Muscle of arm (tissue), 12 donors: Measurements from ENCODE around the gene TNS3. TPM values are rescaled to one million over a fixed set of nuclear protein-coding genes. Genes with fewer than 3 reads are reported as not detected.
"Not testable (repeated sequence)": the region's sequence is repeated elsewhere in the genome, so short reads cannot be mapped to it uniquely, and the experiment has no call there.

ENCODE experiments used
- DNase-seq: peaks from one replicate; pipeline ENCODE4 v3.0.0-alpha.2; 2013
- polyA plus RNA-seq, 12 donors: library from polyadenylated mRNA; unstranded; fragments of 120-200 nt; gene quantifications; one replicate each; pipeline ENCODE4 v1.2.1, GENCODE V29; 2013; ENCODE audit not compliant: insufficient read length in 12 of 12

Gene TNS3
- polyA plus RNA-seq, 12 donors: 20.0 to 58.4 (median 27.5) TPM; not detected in 1

GRCh38 chr7:47264021-47264651 lies 317.8 kb downstream of the TNS3 start:
- DNase-seq: no peak

DNA sequence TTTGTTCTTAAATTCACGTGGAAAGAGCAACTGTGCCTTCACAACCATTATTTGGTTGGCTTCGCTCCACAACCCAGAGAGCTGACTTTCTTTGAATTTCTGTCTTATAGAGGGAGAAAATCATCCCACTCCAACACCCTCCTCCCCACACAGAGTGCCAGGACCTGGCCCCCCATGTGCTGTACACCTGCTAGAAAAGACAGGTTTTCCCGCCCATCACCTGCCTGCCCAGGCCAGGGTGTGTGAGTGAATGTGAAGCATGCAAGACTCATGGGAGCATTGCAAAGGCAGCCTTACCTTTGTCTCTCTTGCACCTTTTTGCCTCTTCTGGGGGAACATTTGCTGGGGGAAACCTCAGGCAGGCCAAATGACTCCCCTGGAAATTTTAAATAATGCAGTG lies 319.0 kb downstream of the TNS3 start:
- DNase-seq: no peak

GRCh38 chr7:47262160-47262559 lies 319.8 kb downstream of the TNS3 start:
- not testable (repeated sequence) for DNase-seq

DNA sequence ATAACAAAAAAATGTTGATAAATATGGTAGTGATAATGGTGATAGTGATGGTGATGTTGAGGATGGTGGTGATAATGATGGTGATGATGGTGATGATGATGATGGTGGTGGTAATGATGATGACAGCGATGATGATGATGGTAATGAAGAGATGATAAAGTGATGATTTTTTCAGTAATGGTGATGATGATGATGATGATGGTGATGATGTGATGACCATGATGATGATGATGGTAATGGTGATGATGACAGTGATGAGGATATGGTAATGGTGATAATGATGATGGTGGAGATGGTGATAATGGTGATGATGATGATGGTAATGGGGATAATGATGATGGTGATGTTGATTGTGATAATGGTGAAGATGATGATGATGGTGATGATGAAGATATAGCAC lies 321.6 kb downstream of the TNS3 start:
- DNase-seq: no peak

DNA sequence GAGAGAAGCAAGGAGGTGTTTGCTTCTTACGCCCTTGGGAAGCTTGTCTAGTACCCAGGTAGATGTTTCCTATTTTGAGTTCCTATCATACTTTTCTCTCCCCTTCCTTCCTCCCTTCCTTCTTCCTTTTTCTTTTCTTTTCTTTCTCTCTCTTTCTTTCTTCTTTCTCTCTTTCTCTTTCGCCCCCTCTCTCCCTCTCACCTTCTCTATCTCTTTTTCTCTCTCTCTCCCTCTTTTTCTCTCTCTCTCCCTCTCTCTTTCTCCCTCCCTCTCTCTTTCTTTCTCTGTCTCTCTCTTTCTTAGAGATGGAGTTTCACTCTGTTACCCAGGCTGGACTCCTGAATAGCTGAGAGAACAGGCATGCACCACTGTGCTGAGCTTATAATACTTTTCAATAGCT lies 322.2 kb downstream of the TNS3 start:
- no peak for DNase-seq

GRCh38 chr7:47258798-47259197 lies 323.1 kb downstream of the TNS3 start:
- DNase-seq: no peak

DNA sequence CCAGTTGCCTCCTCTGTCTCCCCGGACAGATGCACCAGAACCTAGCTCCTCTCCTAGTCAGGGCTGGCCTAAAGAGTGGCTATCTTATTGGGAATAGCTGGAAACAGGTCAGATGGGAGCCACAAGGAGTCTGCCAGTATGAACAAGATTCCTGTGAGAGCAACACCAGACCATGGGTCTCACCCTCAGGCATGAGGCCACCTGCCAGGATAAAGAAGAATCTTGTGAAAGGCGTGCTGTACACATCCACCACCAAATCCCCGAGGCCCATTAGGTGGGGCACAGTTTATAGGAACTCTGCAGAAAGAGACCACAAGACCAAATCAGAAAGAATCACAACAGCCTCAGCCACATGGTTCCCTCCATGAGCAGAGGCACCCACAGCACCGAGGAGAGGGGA lies 325.9 kb downstream of the TNS3 start:
- no peak for DNase-seq

- no peak for DNase-seq
Measured at GRCh38 chr7:47255441-47255840, 326.5 kb downstream of the TNS3 start.

GRCh38 chr7:47255007-47255406 lies 326.9 kb downstream of the TNS3 start:
- no peak for DNase-seq

GRCh38 chr7:47254081-47254977 lies 327.6 kb downstream of the TNS3 start:
- DNase-seq: peak; percentile 76

DNA sequence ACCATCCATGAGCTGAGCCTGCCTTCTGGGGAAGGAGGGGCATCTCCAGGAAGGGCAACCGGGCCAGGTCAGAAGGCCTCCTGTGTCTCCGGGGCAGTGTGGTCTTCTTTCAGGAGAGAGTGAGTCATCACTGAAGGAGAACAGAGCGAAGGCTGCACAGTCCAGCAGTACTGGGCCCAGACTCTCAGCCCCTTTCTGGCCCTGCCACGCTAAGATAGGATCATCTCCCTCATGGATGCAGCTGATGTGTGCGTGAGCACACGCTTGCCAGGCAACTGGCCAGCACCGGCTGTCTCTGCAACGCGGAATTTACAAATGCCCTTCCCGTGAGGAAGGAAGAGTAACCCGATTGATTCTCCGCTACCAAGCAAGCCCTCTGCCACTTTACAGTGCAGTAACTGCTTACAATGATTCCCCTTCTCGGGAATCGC lies 328.2 kb downstream of the TNS3 start:
- DNase-seq: peak; percentile 64

- DNase-seq: no peak
Measured at GRCh38 chr7:47252675-47253074, 329.2 kb downstream of the TNS3 start.

DNA sequence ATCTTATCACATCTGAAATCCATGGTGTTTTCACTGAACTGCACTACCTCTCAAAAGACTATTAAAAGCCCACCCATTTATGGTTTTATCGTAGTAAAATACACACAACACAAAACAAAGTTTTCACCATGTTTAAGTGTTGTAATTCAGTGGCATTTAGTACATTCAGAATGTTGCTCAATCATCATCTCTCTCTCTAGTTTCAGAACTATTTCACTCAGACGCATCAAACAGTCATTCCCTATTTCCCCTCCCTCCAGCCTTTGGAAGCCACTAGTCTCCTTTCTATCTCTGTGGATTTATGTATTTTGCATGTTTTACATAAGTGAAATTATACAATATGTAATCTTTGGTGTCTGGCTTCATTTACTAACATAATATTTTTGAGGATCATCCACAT lies 332.6 kb downstream of the TNS3 start:
- DNase-seq: no peak

DNA sequence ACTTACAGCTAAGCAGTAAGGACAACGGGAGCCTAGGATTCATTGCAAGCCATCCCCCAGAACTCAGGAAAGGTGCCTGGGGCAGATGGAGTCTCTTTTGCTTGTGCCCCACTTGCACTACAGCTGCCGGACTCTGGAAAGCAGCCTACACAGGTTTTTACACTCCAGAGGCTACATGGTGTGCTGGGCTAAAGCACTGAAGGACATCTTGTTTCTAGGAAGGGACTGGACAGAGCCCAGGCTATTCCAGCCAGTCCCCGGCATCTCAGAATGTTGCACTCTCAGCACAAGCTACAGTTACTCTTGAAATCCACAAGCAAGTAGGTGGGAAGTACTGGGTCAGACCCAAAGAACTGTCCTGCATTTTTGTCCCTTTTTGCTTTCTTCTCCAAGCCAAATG lies 333.1 kb downstream of the TNS3 start:
- no peak for DNase-seq

- DNase-seq: peak; percentile 32
Measured at GRCh38 chr7:47247132-47247531, 334.8 kb downstream of the TNS3 start.

GRCh38 chr7:47244692-47245091 lies 337.2 kb downstream of the TNS3 start:
- DNase-seq: no peak

DNA sequence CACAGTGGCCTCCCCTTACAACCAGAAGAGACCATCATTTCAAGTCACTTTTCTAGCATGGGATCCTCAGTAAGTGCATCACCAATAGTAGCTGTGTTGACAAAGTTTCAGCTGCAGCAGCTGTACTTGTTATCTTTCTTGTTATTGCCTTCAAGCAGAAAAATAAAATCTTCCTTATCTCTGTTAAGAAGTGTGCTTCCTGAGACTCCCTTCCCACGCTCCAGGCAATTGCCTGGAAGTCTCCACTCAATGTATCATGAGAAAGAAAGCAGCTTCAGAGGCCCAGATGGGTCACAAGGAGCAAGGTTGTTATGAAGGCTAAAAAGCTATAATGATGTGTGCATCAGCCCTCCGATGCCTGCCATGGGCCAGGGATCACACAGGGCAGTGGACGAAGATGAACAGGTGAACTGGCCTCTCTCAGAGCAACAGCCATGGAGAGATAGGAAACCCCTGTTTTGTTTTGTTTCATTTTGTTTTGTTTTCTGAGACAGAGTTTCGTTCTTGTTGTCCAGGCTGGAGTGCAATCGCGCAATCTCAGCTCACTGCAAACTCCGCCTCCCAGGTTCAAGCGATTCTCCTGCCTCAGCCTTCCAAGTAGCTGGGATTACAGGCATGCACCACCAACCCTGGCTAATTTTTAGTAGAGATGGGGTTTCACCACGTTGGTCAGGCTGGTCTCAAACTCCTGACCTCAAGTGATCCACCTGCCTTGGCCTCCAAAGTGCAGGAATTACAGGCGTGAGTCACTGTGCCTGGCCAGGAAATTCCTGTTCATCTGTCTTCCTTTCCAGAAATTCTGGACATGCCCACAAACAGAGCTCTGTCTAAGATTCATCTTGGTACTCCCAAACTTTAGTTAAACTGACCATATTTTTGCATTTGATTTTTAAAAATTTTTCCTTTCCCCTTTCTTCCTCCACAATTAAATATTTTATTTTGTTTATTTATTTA lies 340.5 kb downstream of the TNS3 start:
- DNase-seq: no peak

DNA sequence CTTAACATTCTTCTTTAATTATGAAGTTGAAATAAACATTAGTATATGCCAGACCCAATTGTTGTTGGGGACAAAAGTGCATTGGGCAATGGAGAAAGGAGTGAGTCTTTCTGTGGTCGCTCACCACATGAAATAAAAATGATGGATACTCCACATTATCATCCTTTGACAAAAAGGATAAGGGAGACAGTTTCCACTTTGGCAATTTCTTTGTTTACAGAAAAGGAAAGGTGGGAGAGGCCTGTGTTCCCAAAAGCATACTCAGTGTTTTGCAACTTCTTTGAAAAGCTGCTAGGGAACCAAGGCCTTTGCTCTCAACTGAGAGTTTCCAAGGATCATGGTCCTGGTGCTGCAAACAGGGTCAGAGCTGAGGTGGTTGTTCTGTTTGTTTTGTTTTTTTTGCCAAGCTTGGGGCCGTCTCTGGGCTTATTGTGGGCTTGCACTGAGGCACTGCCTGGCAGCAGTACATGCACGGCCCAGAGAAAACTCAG lies 341.9 kb downstream of the TNS3 start:
- DNase-seq: peak; percentile 63

- no peak for DNase-seq
Measured at GRCh38 chr7:47239034-47239433, 342.9 kb downstream of the TNS3 start.

GRCh38 chr7:47236480-47237129 lies 345.3 kb downstream of the TNS3 start:
- no peak for DNase-seq

- no peak for DNase-seq
Measured at GRCh38 chr7:47233996-47234395, 347.9 kb downstream of the TNS3 start.
